Activated CD4-positive, alpha-beta T cell treated with anti-CD3 and anti-CD28 coated beads, Interleukin-2, amount 50 U/mL, for 16 hours (primary cell): ENCODE data around the gene PCDHGA9.
A peak's percentile ranks its signal among the peaks of the same experiment; 100 is the strongest.
"Not testable (repeated sequence)": the region's sequence is repeated elsewhere in the genome, so short reads cannot be mapped to it uniquely, and the experiment has no call there.

Experiments used
- DNase-seq: peaks from one replicate; pipeline ENCODE4 v3.0.0-alpha.2; 2020

Gene PCDHGA9

GRCh38 chr5:141402553-141403243, at the start of gene PCDHGA9:
Gene PCDHGA9, plus strand, starts transcription at chr5:141402778. Its CDS starts 175 bp downstream, at chr5:141402953.
- no peak for DNase-seq

GRCh38 chr5:141354900-141355469, 47.6 kb upstream of the PCDHGA9 start, which contains the start of gene PCDHGA4:
Gene PCDHGA4, plus strand, starts transcription at chr5:141355021. Its CDS starts 87 bp downstream, at chr5:141355108.
- no peak for DNase-seq

- DNase-seq: no peak
Measured at GRCh38 chr5:141355641-141356040, 46.9 kb upstream of the PCDHGA9 start.

- DNase-seq: no peak
Measured at GRCh38 chr5:141356133-141356532, 46.4 kb upstream of the PCDHGA9 start.

- no peak for DNase-seq
Measured at GRCh38 chr5:141356950-141357349, 45.6 kb upstream of the PCDHGA9 start.

GRCh38 chr5:141359790-141360426, 42.7 kb upstream of the PCDHGA9 start, which contains the start of gene PCDHGB2:
Gene PCDHGB2, plus strand, starts transcription at chr5:141359994. Its CDS starts 142 bp downstream, at chr5:141360136.
- DNase-seq: no peak

- no peak for DNase-seq
Measured at GRCh38 chr5:141360685-141361084, 41.9 kb upstream of the PCDHGA9 start.

- DNase-seq: no peak
Measured at GRCh38 chr5:141362719-141363118, 39.9 kb upstream of the PCDHGA9 start.

GRCh38 chr5:141363952-141364660, 38.5 kb upstream of the PCDHGA9 start, which contains the start of gene PCDHGA5:
Gene PCDHGA5, plus strand, starts transcription at chr5:141364162. Its CDS starts 169 bp downstream, at chr5:141364331.
- DNase-seq: no peak

- DNase-seq: no peak
Measured at GRCh38 chr5:141366016-141366896, 36.3 kb upstream of the PCDHGA9 start.

GRCh38 chr5:141369994-141370848, 32.4 kb upstream of the PCDHGA9 start, which contains the start of gene PCDHGB3:
Gene PCDHGB3, plus strand, starts transcription at chr5:141370242. Its CDS starts 153 bp downstream, at chr5:141370395.
- peak; percentile 32 for DNase-seq

- DNase-seq: no peak
Measured at GRCh38 chr5:141371572-141372475, 30.8 kb upstream of the PCDHGA9 start.

- DNase-seq: peak; percentile 6
Measured at GRCh38 chr5:141373673-141374317, 28.8 kb upstream of the PCDHGA9 start, which contains the start of gene PCDHGA6. Gene PCDHGA6, plus strand, starts transcription at chr5:141373891. Its CDS starts 193 bp downstream, at chr5:141374084.

- no peak for DNase-seq
Measured at GRCh38 chr5:141374627-141375026, 28.0 kb upstream of the PCDHGA9 start.

- DNase-seq: not testable (repeated sequence)
Measured at GRCh38 chr5:141375444-141376155, 27.0 kb upstream of the PCDHGA9 start.

GRCh38 chr5:141382469-141383294, 19.9 kb upstream of the PCDHGA9 start, which contains the start of gene PCDHGA7:
Gene PCDHGA7, plus strand, starts transcription at chr5:141382742. Its CDS starts 158 bp downstream, at chr5:141382900.
- no peak for DNase-seq

GRCh38 chr5:141383345-141383744, 19.2 kb upstream of the PCDHGA9 start:
- DNase-seq: no peak
